IMR-90 (cell line): ENCODE measurements around the gene CD55. TPM values are rescaled to one million over a fixed set of nuclear protein-coding genes. Genes with fewer than 3 reads are reported as not detected.

ENCODE experiments used
- ATAC-seq: fragments of 200-7000 bp; cut with Tn5 transposase; 2 replicates; pipeline ENCODE4 v1.9.1; 2020; ENCODE audit warnings: low read depth, mild to moderate bottlenecking, moderate library complexity
- BruUV-seq: library from RNA; stranded (reverse); fragments of 400-500 nt; replicated peaks from 2 replicates; lab custom pipeline; 2021; lab: Mats Ljungman, UMichigan
- CTCF ChIA-PET: fragments of 300-600 bp; formaldehyde crosslinking; extraction: SDS; loops from one replicate; lab custom pipeline; 2021; ENCODE audit warnings: antibody characterized with exemption; lab: Yijun Ruan, JAX
- POLR2A ChIA-PET: fragments of 300-600 bp; sonication (Branson Sonifier 250); formaldehyde crosslinking; loops from one replicate; lab custom pipeline; 2022; ENCODE audit warnings: antibody characterized with exemption; ENCODE audit not compliant: unreplicated experiment; lab: Charles Lee
- DNase-seq: peaks from one replicate; pipeline ENCODE4 v3.0.0; 2013
- H2AFZ ChIP-seq: replicated peaks from 2 replicates; pipeline ENCODE3; 2013; ENCODE audit warnings: low read length, mild to moderate bottlenecking; ENCODE audit not compliant: poor library complexity
- H2AK5ac ChIP-seq: 2 replicates; pipeline ENCODE4 v1.6.1; 2013; ENCODE audit warnings: low read depth, low read length, inconsistent platforms
- H2AK9ac ChIP-seq: replicated peaks from 2 replicates; pipeline ENCODE3; 2013; ENCODE audit warnings: mild to moderate bottlenecking, low read depth, low read length, moderate library complexity; ENCODE audit not compliant: poor library complexity
- H2BK120ac ChIP-seq: 2 replicates; pipeline ENCODE4 v1.6.1; 2013; ENCODE audit warnings: low read depth, low read length, inconsistent platforms
- H2BK15ac ChIP-seq: 3 replicates; pipeline ENCODE4 v1.6.1; 2013; ENCODE audit warnings: low read depth, low read length, inconsistent platforms
- H2BK20ac ChIP-seq: 2 replicates; pipeline ENCODE4 v1.6.1; 2013; ENCODE audit warnings: low read depth, mild to moderate bottlenecking, inconsistent platforms, low read length, moderate library complexity
- H2BK5ac ChIP-seq: 2 replicates; pipeline ENCODE4 v1.6.1; 2013; ENCODE audit warnings: mild to moderate bottlenecking, low read depth, low read length, inconsistent platforms; ENCODE audit not compliant: poor library complexity, severe bottlenecking
- H3K14ac ChIP-seq: replicated peaks from 2 replicates; pipeline ENCODE4 v1.6.1; 2013; ENCODE audit warnings: low read depth, low read length, inconsistent platforms
- H3K18ac ChIP-seq: 2 replicates; pipeline ENCODE4 v1.6.1; 2013; ENCODE audit warnings: low read depth, low read length, control low read depth
- H3K23ac ChIP-seq: 2 replicates; pipeline ENCODE4 v1.6.1; 2013; ENCODE audit warnings: low read depth, low read length, inconsistent platforms
- H3K27ac ChIP-seq: 2 replicates; pipeline ENCODE4 v1.5.1; 2013; ENCODE audit warnings: mild to moderate bottlenecking, control low read depth, low read length; ENCODE audit not compliant: insufficient read depth
- H3K27me3 ChIP-seq: 2 replicates; pipeline ENCODE4 v1.6.1; 2013; ENCODE audit warnings: low read length; ENCODE audit not compliant: control insufficient read depth, insufficient read depth
- H3K36me3 ChIP-seq: 2 replicates; pipeline ENCODE4 v1.6.1; 2013; ENCODE audit warnings: low read length, mixed read lengths; ENCODE audit not compliant: control insufficient read depth, insufficient read depth
- H3K4ac ChIP-seq: 2 replicates; pipeline ENCODE4 v1.6.1; 2013; ENCODE audit warnings: low read depth, low read length, inconsistent platforms
- H3K4me1 ChIP-seq: 2 replicates; pipeline ENCODE4 v1.6.1; 2013; ENCODE audit warnings: low read length, mixed read lengths; ENCODE audit not compliant: control insufficient read depth, insufficient read depth
- H3K4me2 ChIP-seq: 2 replicates; pipeline ENCODE4 v1.6.1; 2013; ENCODE audit warnings: low read depth, mild to moderate bottlenecking, control low read depth, low read length, moderate library complexity
- H3K4me3 ChIP-seq: 2 replicates; pipeline ENCODE4 v1.5.1; 2013; ENCODE audit warnings: low read depth, mild to moderate bottlenecking, control low read depth, low read length, moderate library complexity; ENCODE audit not compliant: insufficient read depth
- H3K56ac ChIP-seq: 2 replicates; pipeline ENCODE4 v1.6.1; 2013; ENCODE audit warnings: low read length, inconsistent platforms; ENCODE audit not compliant: insufficient read depth; ENCODE audit errors: extremely low read depth
- H3K79me1 ChIP-seq, 2 experiments: 2 replicates each; pipeline ENCODE4 v1.6.1; 2013; ENCODE audit warnings: low read length in 2 of 2, inconsistent platforms in 1 of 2, low read depth in 1 of 2
- H3K9ac ChIP-seq: 2 replicates; pipeline ENCODE4 v1.6.1; 2013; ENCODE audit warnings: low read depth, low read length, control low read depth
- H3K9me1 ChIP-seq: 2 replicates; pipeline ENCODE4 v1.6.1; 2013; ENCODE audit warnings: low read length, inconsistent platforms; ENCODE audit not compliant: insufficient read depth
- H3K9me3 ChIP-seq: 2 replicates; pipeline ENCODE4 v1.6.1; 2013; ENCODE audit warnings: low read length; ENCODE audit not compliant: control insufficient read depth, insufficient read depth
- H4K20me1 ChIP-seq: 2 replicates; pipeline ENCODE4 v1.6.1; 2013; ENCODE audit warnings: low read length, inconsistent platforms; ENCODE audit not compliant: insufficient read depth
- H4K5ac ChIP-seq: 2 replicates; pipeline ENCODE4 v1.6.1; 2013; ENCODE audit warnings: mild to moderate bottlenecking, low read depth, low read length, control low read depth
- H4K8ac ChIP-seq, 2 experiments: 2 replicates each; pipeline ENCODE4 v1.6.1; 2013; ENCODE audit warnings: low read depth in 2 of 2, low read length in 2 of 2, control low read depth in 1 of 2, inconsistent platforms in 1 of 2
- H4K91ac ChIP-seq: 2 replicates; pipeline ENCODE4 v1.6.1; 2013; ENCODE audit warnings: low read depth, low read length, inconsistent platforms; ENCODE audit not compliant: insufficient read depth
- BHLHE40 ChIP-seq: fragments of 150-350 bp; IDR thresholded peaks from 2 replicates; pipeline ENCODE4 v1.6.1; 2016; ENCODE audit warnings: mild to moderate bottlenecking, low read depth, low read length
- CEBPB ChIP-seq: IDR thresholded peaks from 2 replicates; pipeline ENCODE4 v1.6.1; 2012; ENCODE audit warnings: low read depth, low read length, improper control_type of control experiment
- CHD1 ChIP-seq: IDR thresholded peaks from 2 replicates; pipeline ENCODE4 v1.6.1; 2012; ENCODE audit warnings: low read depth, low read length, improper control_type of control experiment
- CTCF ChIP-seq: conservative IDR thresholded peaks from 2 replicates; pipeline ENCODE4 v1.5.1; 2012; ENCODE audit warnings: mild to moderate bottlenecking, low read depth, low read length, improper control_type of control experiment
- ELK1 ChIP-seq: fragments of 150-350 bp; IDR thresholded peaks from 2 replicates; pipeline ENCODE4 v1.6.1; 2016; ENCODE audit warnings: low read depth, mild to moderate bottlenecking, low read length, moderate library complexity, borderline replicate concordance
- FOS ChIP-seq: fragments of 150-350 bp; IDR thresholded peaks from 2 replicates; pipeline ENCODE4 v1.6.1; 2016; ENCODE audit warnings: low read depth, low read length
- MAFK ChIP-seq: IDR thresholded peaks from 2 replicates; pipeline ENCODE4 v1.6.1; 2012; ENCODE audit warnings: low read depth, low read length, improper control_type of control experiment
- MAZ ChIP-seq: IDR thresholded peaks from 2 replicates; pipeline ENCODE4 v1.6.1; 2012; ENCODE audit warnings: low read depth, mild to moderate bottlenecking, low read length, improper control_type of control experiment, moderate library complexity, borderline replicate concordance
- MXI1 ChIP-seq: IDR thresholded peaks from 2 replicates; pipeline ENCODE4 v1.6.1; 2012; ENCODE audit warnings: low read depth, mild to moderate bottlenecking, low read length, moderate library complexity, borderline replicate concordance
- NFE2L2 ChIP-seq: fragments of 150-350 bp; IDR thresholded peaks from 2 replicates; pipeline ENCODE4 v1.6.1; 2016; ENCODE audit warnings: low read depth, mild to moderate bottlenecking, low read length
- POLR2A ChIP-seq: IDR thresholded peaks from 2 replicates; pipeline ENCODE4 v1.6.1; 2012; ENCODE audit warnings: mild to moderate bottlenecking, low read depth, low read length
- RAD21 ChIP-seq: IDR thresholded peaks from 2 replicates; pipeline ENCODE4 v1.6.1; 2012; ENCODE audit warnings: low read length, improper control_type of control experiment
- RCOR1 ChIP-seq: IDR thresholded peaks from 2 replicates; pipeline ENCODE4 v1.6.1; 2012; ENCODE audit warnings: mild to moderate bottlenecking, low read length, improper control_type of control experiment; ENCODE audit not compliant: insufficient replicate concordance
- RFX5 ChIP-seq: IDR thresholded peaks from 2 replicates; pipeline ENCODE4 v1.8.0; 2012; ENCODE audit warnings: low read depth, mild to moderate bottlenecking, low read length, moderate library complexity
- SMC3 ChIP-seq: fragments of 150-350 bp; IDR thresholded peaks from 2 replicates; pipeline ENCODE4 v1.6.1; 2016; ENCODE audit warnings: low read depth, mild to moderate bottlenecking, antibody characterized with exemption, low read length, moderate library complexity
- USF2 ChIP-seq: fragments of 150-350 bp; IDR thresholded peaks from 2 replicates; pipeline ENCODE4 v1.6.1; 2017; ENCODE audit warnings: mild to moderate bottlenecking, antibody characterized with exemption, low read length, low read depth
- WGBS, 2 experiments: methylation state at CpG; one replicate each; pipeline versions ENCODE4 v1.1.5 to v1.1.7; 2013; ENCODE audit warnings: missing lambda C conversion rate in 2 of 2; ENCODE audit not compliant: insufficient read length in 1 of 2; ENCODE audit errors: extremely low coverage in 2 of 2; 5-methylcytosine and 5-hydroxymethylcytosine counted together
- dilution Hi-C: fragments of 300-500 bp; cut with HindIII; formaldehyde crosslinking; loops from one replicate; pipeline ENCODE4 v1.14.3; 2018; ENCODE audit warnings: low sequenced_read_pairs; ENCODE audit not compliant: unreplicated experiment
- in situ Hi-C: fragments of 300-500 bp; cut with MboI; formaldehyde crosslinking; loops from 3 replicates; pipeline ENCODE4 v1.14.3; 2019; ENCODE audit warnings: low sequenced_read_pairs, inconsistent platforms, mixed read lengths
- intact Hi-C: fragments of 100-400 bp; cut with micrococcal nuclease; formaldehyde crosslinking; loops from 2 replicates; pipeline ENCODE4 v1.10.0; 2022
- polyA plus RNA-seq, 3 experiments: library from polyadenylated mRNA; depleted of rRNA; stranded (reverse); fragments of >200 nt; gene quantifications; 2 replicates each; pipeline ENCODE4 v1.2.3, GENCODE V29; 2012; ENCODE audit warnings: low replicate concordance in 1 of 3
- total RNA-seq: library from RNA; depleted of rRNA; stranded (reverse); fragments of >200 nt; gene quantifications from 2 replicates; pipeline ENCODE4 v1.2.3, GENCODE V29; 2012

CD55 gene
- total and polyA plus RNA-seq, 2 of the 4 experiments (the other 2 are of a cell fraction): 6.6 to 11.5 TPM

- H3K9ac ChIP-seq: no peak overlapping the region
- no peak overlapping the region for H2AK9ac ChIP-seq
- TF ChIP-seq RFX5 (no peak), MXI1 (no peak), SMC3 (no peak), CHD1 (no peak), POLR2A (no peak), CEBPB (no peak), MAFK (no peak), RAD21 (no peak), ELK1 (no peak), FOS (no peak), MAZ (no peak), RCOR1 (no peak), NFE2L2 (no peak), USF2 (no peak), CTCF (no peak), BHLHE40 (no peak)
- no peak overlapping the region for H3K23ac ChIP-seq
- dilution Hi-C loops: no loop called here
- no peak overlapping the region for H3K18ac ChIP-seq
- ChIA-PET POLR2A (no interaction called here), CTCF (no interaction called here)
- H2BK120ac ChIP-seq: no peak overlapping the region
- no peak overlapping the region for H4K5ac ChIP-seq
- DNase-seq (no peak), ATAC-seq (no peak)
- in situ Hi-C loops: no loop called here
- no peak overlapping the region for H3K56ac ChIP-seq
- no TSS peak for BruUV-seq
- no peak overlapping the region for H3K4me3 ChIP-seq
- WGBS, 2 experiments: no CpG with 5 or more reads among the region's 1 CpG
- intact Hi-C loops: no loop called here
- no peak overlapping the region for H2BK5ac ChIP-seq
- H3K4me2 ChIP-seq: no peak overlapping the region
- H3K27ac ChIP-seq: no peak overlapping the region
- no peak overlapping the region for H4K8ac ChIP-seq
- H3K14ac ChIP-seq: no peak overlapping the region
- no peak overlapping the region for H2AK5ac ChIP-seq
- H2BK20ac ChIP-seq: no peak overlapping the region
- no peak overlapping the region for H2AFZ ChIP-seq
- H3K4ac ChIP-seq: no peak overlapping the region
- H3K9me3 ChIP-seq: no peaks in the 10 kb centered on the region
- H3K36me3 ChIP-seq: no peaks in the 10 kb centered on the region
- no peak overlapping the region for H4K91ac ChIP-seq
- H2BK15ac ChIP-seq: no peak overlapping the region
- H3K4me1 ChIP-seq: peaks cover 3% of the 10 kb centered on the region
- no peaks in the 10 kb centered on the region for H3K27me3 ChIP-seq
- H3K79me1 ChIP-seq: no peaks in the 10 kb centered on the region
- no peaks in the 10 kb centered on the region for H4K20me1 ChIP-seq
- peaks cover 6% of the 10 kb centered on the region; the same call in 1 of the 2 replicates for H3K9me1 ChIP-seq
Measured at GRCh38 chr1:207277241-207277640, 44.2 kb upstream of the CD55 start.
